Fibroblast of peridontal ligament (primary cell): ENCODE results near the gene NOL12.
"Not testable (repeated sequence)": the region's sequence is repeated elsewhere in the genome, so short reads cannot be mapped to it uniquely, and the experiment has no call there.

Source experiments
- DNase-seq: peaks from one replicate; pipeline ENCODE4 v3.0.0-alpha.2; 2010; ENCODE audit errors: extremely low read depth

NOL12 gene

GRCh38 chr22:37713761-37714160, 27.6 kb downstream of the NOL12 start:
- DNase-seq = no peak

- DNase-seq = no peak
Observed at GRCh38 chr22:37714634-37715033, 28.5 kb downstream of the NOL12 start.

- DNase-seq = no peak
Observed at GRCh38 chr22:37715760-37716159, 29.6 kb downstream of the NOL12 start.

- DNase-seq = peak; percentile 48
Observed at GRCh38 chr22:37716708-37717107, 30.6 kb downstream of the NOL12 start.

GRCh38 chr22:37717235-37717634, 31.1 kb downstream of the NOL12 start:
- not testable (repeated sequence) for DNase-seq

GRCh38 chr22:37717746-37718305, 31.7 kb downstream of the NOL12 start:
- not testable (repeated sequence) for DNase-seq

- DNase-seq = no peak
Observed at GRCh38 chr22:37725551-37726240, 39.6 kb downstream of the NOL12 start.

- peak; percentile 64 for DNase-seq
Observed at GRCh38 chr22:37726241-37726887, 40.2 kb downstream of the NOL12 start.

GRCh38 chr22:37728620-37729019, 42.5 kb downstream of the NOL12 start:
- DNase-seq = no peak

- no peak for DNase-seq
Observed at GRCh38 chr22:37731804-37732471, 45.8 kb downstream of the NOL12 start.

- no peak for DNase-seq
Observed at GRCh38 chr22:37732699-37733607, 46.8 kb downstream of the NOL12 start.

GRCh38 chr22:37733625-37734401, 47.7 kb downstream of the NOL12 start:
- no peak for DNase-seq

- no peak for DNase-seq
Observed at GRCh38 chr22:37734402-37734700, 48.2 kb downstream of the NOL12 start.

GRCh38 chr22:37734964-37735451, 48.9 kb downstream of the NOL12 start:
- DNase-seq = no peak

GRCh38 chr22:37739035-37739434, 52.9 kb downstream of the NOL12 start:
- DNase-seq = peak; percentile 65

GRCh38 chr22:37739611-37740049, 53.5 kb downstream of the NOL12 start:
- DNase-seq = no peak

- no peak for DNase-seq
Observed at GRCh38 chr22:37740455-37741311, 54.5 kb downstream of the NOL12 start.

GRCh38 chr22:37741312-37741795, 55.2 kb downstream of the NOL12 start:
- peak; percentile 99 for DNase-seq

GRCh38 chr22:37742376-37743171, 56.4 kb downstream of the NOL12 start:
- peak; percentile 90 for DNase-seq
